Naive B cell (primary cell): ENCODE measurements around the gene SLC1A2. TPM values are rescaled to one million over a fixed set of nuclear protein-coding genes. Genes with fewer than 3 reads are reported as not detected.

Source experiments
- ATAC-seq, 2 donors: fragments of 150-1000 bp; cut with Tn5 transposase; 2 replicates each; pipeline ENCODE4 v1.10.0; 2021; ENCODE audit warnings: low read depth in 2 of 2, mild to moderate bottlenecking in 2 of 2, moderate library complexity in 2 of 2
- DNase-seq: peaks from one replicate; pipeline ENCODE4 v3.0.0; 2022
- H3K27ac Mint-ChIP-seq, 6 donors: one replicate each; pipeline ENCODE4 v1.8.0; 2020 to 2022; ENCODE audit warnings: mild to moderate bottlenecking in 6 of 6, mixed read lengths in 6 of 6, moderate library complexity in 5 of 6, inconsistent platforms in 2 of 6
- H3K27me3 Mint-ChIP-seq, 3 donors: one replicate each; pipeline ENCODE4 v1.8.0; 2021 to 2022; ENCODE audit warnings: mixed read lengths in 3 of 3, mild to moderate bottlenecking in 1 of 3
- H3K36me3 Mint-ChIP-seq, 2 donors: one replicate each; pipeline ENCODE4 v1.8.0; 2020 to 2022; ENCODE audit warnings: mixed read lengths in 2 of 2, inconsistent platforms in 1 of 2, mild to moderate bottlenecking in 1 of 2
- H3K4me1 Mint-ChIP-seq, 3 donors: one replicate each; pipeline ENCODE4 v1.8.0; 2020 to 2022; ENCODE audit warnings: mixed read lengths in 3 of 3, inconsistent platforms in 1 of 3, mild to moderate bottlenecking in 1 of 3, moderate library complexity in 1 of 3
- H3K4me3 Mint-ChIP-seq, 8 donors: one replicate each; pipeline ENCODE4 v1.8.0; 2020 to 2022; ENCODE audit warnings: mild to moderate bottlenecking in 8 of 8, mixed read lengths in 8 of 8, moderate library complexity in 8 of 8, inconsistent platforms in 2 of 8
- H3K9me3 Mint-ChIP-seq, 7 donors: one replicate each; pipeline ENCODE4 v1.8.0; 2020 to 2022; ENCODE audit warnings: mixed read lengths in 7 of 7, mild to moderate bottlenecking in 5 of 7, inconsistent platforms in 2 of 7, moderate library complexity in 1 of 7
- polyA plus RNA-seq, 6 donors: library from polyadenylated mRNA; unstranded; fragments of 300-500 nt; fragmentation: Illumina TruSeq; gene quantifications; one replicate each; pipeline ENCODE4 v1.2.3, GENCODE V29; 2021; ENCODE audit warnings: low read depth in 6 of 6

Gene SLC1A2
- polyA plus RNA-seq, 6 donors from 2014 or later: 0.07 to 0.09 TPM; not detected in 4

GRCh38 chr11:35287344-35287890 lies 131.9 kb downstream of the SLC1A2 start:
- Mint-ChIP-seq H3K4me3 (no peak overlapping the region), H3K4me1 (no peaks in the 10 kb centered on the region), H3K27me3 (peaks cover 0 to 3% (median 0%) of the 10 kb centered on the region in 3 donors), H3K9me3 (no peaks in the 10 kb centered on the region), H3K36me3 (no peaks in the 10 kb centered on the region), H3K27ac (no peak overlapping the region)
- ATAC-seq: no peak
- DNase-seq: no peak

- ATAC-seq: no peak
- no peak overlapping the region for H3K27ac Mint-ChIP-seq
- no peak overlapping the region for H3K4me3 Mint-ChIP-seq
- DNase-seq: no peak
- H3K27me3 Mint-ChIP-seq: peaks cover 0 to 3% (median 0%) of the 10 kb centered on the region in 3 donors
- no peaks in the 10 kb centered on the region for H3K36me3 Mint-ChIP-seq
- no peaks in the 10 kb centered on the region for H3K4me1 Mint-ChIP-seq
- no peaks in the 10 kb centered on the region for H3K9me3 Mint-ChIP-seq
These were observed 133.2 kb downstream of the SLC1A2 start for GRCh38 chr11:35286126-35286525.

GRCh38 chr11:35285471-35285870 lies 133.9 kb downstream of the SLC1A2 start:
- Mint-ChIP-seq H3K9me3 (no peaks in the 10 kb centered on the region), H3K4me3 (no peak overlapping the region), H3K27me3 (peaks cover 0 to 3% (median 0%) of the 10 kb centered on the region in 3 donors), H3K36me3 (no peaks in the 10 kb centered on the region), H3K27ac (peak overlapping the region in 1 of 6 donors; percentile 7), H3K4me1 (no peaks in the 10 kb centered on the region)
- DNase-seq (no peak), ATAC-seq (no peak)

GRCh38 chr11:35282221-35282882 lies 137.0 kb downstream of the SLC1A2 start:
- Mint-ChIP-seq H3K4me1 (peaks cover 3 to 18% (median 9%) of the 10 kb centered on the region in 3 donors), H3K27me3 (peaks cover 0 to 3% (median 0%) of the 10 kb centered on the region in 3 donors), H3K36me3 (no peaks in the 10 kb centered on the region), H3K9me3 (no peaks in the 10 kb centered on the region), H3K4me3 (no peak overlapping the region), H3K27ac (no peak overlapping the region)
- DNase-seq (no peak), ATAC-seq (no peak)

- DNase-seq (no peak), ATAC-seq (no peak)
- peaks cover 0 to 1% (median 0%) of the 10 kb centered on the region in 7 donors for H3K9me3 Mint-ChIP-seq
- no peaks in the 10 kb centered on the region for H3K36me3 Mint-ChIP-seq
- H3K27me3 Mint-ChIP-seq: peaks cover 0 to 3% (median 2%) of the 10 kb centered on the region in 3 donors
- H3K4me1 Mint-ChIP-seq: peaks cover 3 to 18% (median 9%) of the 10 kb centered on the region in 3 donors
- H3K4me3 Mint-ChIP-seq: no peak overlapping the region
- H3K27ac Mint-ChIP-seq: no peak overlapping the region
These were observed 138.1 kb downstream of the SLC1A2 start for GRCh38 chr11:35281169-35281688.

GRCh38 chr11:35280727-35281126 lies 138.6 kb downstream of the SLC1A2 start:
- Mint-ChIP-seq H3K27ac (peak overlapping the region in 1 of 6 donors; percentile 14), H3K27me3 (peaks cover 0 to 7% (median 6%) of the 10 kb centered on the region in 3 donors), H3K4me3 (no peak overlapping the region), H3K4me1 (peaks cover 3 to 18% (median 9%) of the 10 kb centered on the region in 3 donors), H3K36me3 (no peaks in the 10 kb centered on the region), H3K9me3 (peaks cover 0 to 1% (median 0%) of the 10 kb centered on the region in 7 donors)
- ATAC-seq (no peak), DNase-seq (no peak)

GRCh38 chr11:35277827-35278226 lies 141.5 kb downstream of the SLC1A2 start:
- H3K27ac Mint-ChIP-seq: peak overlapping the region in 1 of 6 donors; percentile 3
- peak in 1 of 2 donors; percentile 57 for ATAC-seq
- peaks cover 0 to 8% of the 10 kb centered on the region in 2 donors for H3K36me3 Mint-ChIP-seq
- H3K9me3 Mint-ChIP-seq: peaks cover 0 to 1% (median 0%) of the 10 kb centered on the region in 7 donors
- no peak for DNase-seq
- H3K4me3 Mint-ChIP-seq: no peak overlapping the region
- H3K27me3 Mint-ChIP-seq: peaks cover 4 to 9% (median 8%) of the 10 kb centered on the region in 3 donors
- peaks cover 6 to 18% (median 9%) of the 10 kb centered on the region in 3 donors for H3K4me1 Mint-ChIP-seq

- ATAC-seq (no peak), DNase-seq (no peak)
- H3K27ac Mint-ChIP-seq: peak overlapping the region in 1 of 6 donors; percentile 91
These were observed 142.8 kb downstream of the SLC1A2 start for GRCh38 chr11:35276396-35277145.

GRCh38 chr11:35275786-35276170 lies 143.6 kb downstream of the SLC1A2 start:
- no peak for ATAC-seq
- Mint-ChIP-seq H3K4me3 (no peak overlapping the region), H3K36me3 (peaks cover 0 to 8% of the 10 kb centered on the region in 2 donors), H3K27me3 (peaks cover 4 to 9% (median 8%) of the 10 kb centered on the region in 3 donors), H3K4me1 (peaks cover 16 to 34% (median 27%) of the 10 kb centered on the region in 3 donors), H3K9me3 (peaks cover 0 to 5% (median 1%) of the 10 kb centered on the region in 7 donors), H3K27ac (peak overlapping the region in 1 of 6 donors; percentile 82)
- no peak for DNase-seq

More at GRCh38 chr11:35276396-35277145, 142.8 kb downstream of the SLC1A2 start:
- H3K4me1 Mint-ChIP-seq: peaks cover 16 to 26% (median 19%) of the 10 kb centered on the region in 3 donors
- H3K36me3 Mint-ChIP-seq: peaks cover 0 to 8% of the 10 kb centered on the region in 2 donors
- H3K9me3 Mint-ChIP-seq: peaks cover 0 to 5% (median 1%) of the 10 kb centered on the region in 7 donors
- peaks cover 4 to 9% (median 8%) of the 10 kb centered on the region in 3 donors for H3K27me3 Mint-ChIP-seq
- H3K4me3 Mint-ChIP-seq: no peak overlapping the region

- no peak overlapping the region for H3K27ac Mint-ChIP-seq
- H3K4me3 Mint-ChIP-seq: no peak overlapping the region
- DNase-seq (no peak), ATAC-seq (no peak)
- peaks cover 0 to 8% of the 10 kb centered on the region in 2 donors for H3K36me3 Mint-ChIP-seq
- peaks cover 4 to 9% (median 8%) of the 10 kb centered on the region in 3 donors for H3K27me3 Mint-ChIP-seq
- H3K9me3 Mint-ChIP-seq: peaks cover 0 to 5% (median 1%) of the 10 kb centered on the region in 7 donors
- peaks cover 16 to 33% (median 27%) of the 10 kb centered on the region in 3 donors for H3K4me1 Mint-ChIP-seq
These were observed 144.2 kb downstream of the SLC1A2 start for GRCh38 chr11:35274909-35275785.

GRCh38 chr11:35272391-35272902 lies 146.9 kb downstream of the SLC1A2 start:
- H3K9me3 Mint-ChIP-seq: peaks cover 0 to 5% (median 1%) of the 10 kb centered on the region in 7 donors
- peaks cover 4 to 9% (median 8%) of the 10 kb centered on the region in 3 donors for H3K27me3 Mint-ChIP-seq
- DNase-seq: no peak
- H3K4me3 Mint-ChIP-seq: peak overlapping the region in 1 of 8 donors; percentile 68
- H3K36me3 Mint-ChIP-seq: peaks cover 0 to 8% of the 10 kb centered on the region in 2 donors
- no peak overlapping the region for H3K27ac Mint-ChIP-seq
- H3K4me1 Mint-ChIP-seq: peaks cover 6 to 24% (median 18%) of the 10 kb centered on the region in 3 donors
- ATAC-seq: peak in 1 of 2 donors; percentile 10

- Mint-ChIP-seq H3K9me3 (peaks cover 0 to 5% (median 0%) of the 10 kb centered on the region in 7 donors), H3K36me3 (peaks cover 0 to 8% of the 10 kb centered on the region in 2 donors), H3K27ac (peak overlapping the region in 2 of 6 donors; percentile 0 to 73), H3K4me1 (peaks cover 6 to 28% (median 22%) of the 10 kb centered on the region in 3 donors), H3K4me3 (peak overlapping the region in 1 of 8 donors; percentile 5), H3K27me3 (peaks cover 4 to 8% (median 5%) of the 10 kb centered on the region in 3 donors)
- no peak for DNase-seq
- no peak for ATAC-seq
These were observed 148.3 kb downstream of the SLC1A2 start for GRCh38 chr11:35271031-35271430.
